Measurements from ENCODE around the gene PRRG1.

PRRG1 gene

GRCh38 chrX:37434362-37434761 is 85.2 kb downstream of the PRRG1 start:
- Histone ChIP-seq H3K79me2 (ENCODE audit: insufficient read depth, low read length) (no peaks in the 10 kb centered on the region), H3K27me3 (ENCODE audit: insufficient read depth, low read length, poor library complexity, severe bottlenecking) (no peaks in the 10 kb centered on the region), H3K4me2 (ENCODE audit: low read depth, low read length, poor library complexity, severe bottlenecking) (no peak overlapping the region), H3K4me1 (ENCODE audit: insufficient read depth, low read length, poor library complexity, severe bottlenecking) (no peaks in the 10 kb centered on the region), H3K9ac (ENCODE audit: low read depth, low read length, poor library complexity, severe bottlenecking) (no peak overlapping the region), H3K9me2 (replicated peaks; ENCODE audit: low read depth, low read length) (no peaks in the 10 kb centered on the region), H3K9me3 (ENCODE audit: insufficient read depth, low read depth, low read length) (no peaks in the 10 kb centered on the region), H3K36me3 (ENCODE audit: insufficient read depth, low read length) (no peaks in the 10 kb centered on the region), H3F3A (ENCODE audit: low read depth) (no peaks in the 10 kb centered on the region), H3K4me3 (ENCODE audit: low read length, poor library complexity, severe bottlenecking) (no peak overlapping the region), H4K20me1 (ENCODE audit: insufficient read depth, low read length, poor library complexity, severe bottlenecking) (no peaks in the 10 kb centered on the region), H2AFZ (ENCODE audit: low read length) (no peak overlapping the region)
- TF ChIP-seq CTCF (conservative IDR thresholded peaks at IDR 0.05; ENCODE audit: low read length) (no peak), EZH2phosphoT487 (IDR thresholded peaks at IDR 0.05; ENCODE audit: borderline replicate concordance) (no peak)

DNA sequence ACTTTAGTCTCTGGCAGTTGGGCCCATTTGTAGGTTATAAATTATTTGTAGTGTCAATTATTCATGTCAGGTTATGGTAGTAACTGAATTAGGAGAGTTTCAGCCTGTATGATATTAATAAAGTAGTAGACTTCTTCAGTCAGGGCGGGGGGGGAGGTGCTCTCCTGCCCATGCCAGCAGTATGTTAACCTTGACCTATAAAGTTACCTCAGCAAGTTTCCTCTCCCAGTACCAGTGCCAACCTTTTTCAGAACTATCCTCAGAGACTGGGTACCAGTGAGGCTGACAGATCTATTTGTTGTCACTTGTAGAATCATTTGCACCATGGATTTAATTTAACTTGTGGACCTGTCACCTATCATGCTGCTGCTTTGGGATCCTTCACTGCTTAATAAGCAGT is 88.0 kb downstream of the PRRG1 start:
- H3K4me3 ChIP-seq (ENCODE audit: low read length, poor library complexity, severe bottlenecking), result no peak overlapping the region
- no peaks in the 10 kb centered on the region for H3K4me1 ChIP-seq (ENCODE audit: insufficient read depth, low read length, poor library complexity, severe bottlenecking)
- no peaks in the 10 kb centered on the region for H4K20me1 ChIP-seq (ENCODE audit: insufficient read depth, low read length, poor library complexity, severe bottlenecking)
- H3K9me3 ChIP-seq (ENCODE audit: insufficient read depth, low read depth, low read length), result no peaks in the 10 kb centered on the region
- H3F3A ChIP-seq (ENCODE audit: low read depth), result no peaks in the 10 kb centered on the region
- no peaks in the 10 kb centered on the region for H3K36me3 ChIP-seq (ENCODE audit: insufficient read depth, low read length)
- H3K9ac ChIP-seq (ENCODE audit: low read depth, low read length, poor library complexity, severe bottlenecking), result no peak overlapping the region
- H3K4me2 ChIP-seq (ENCODE audit: low read depth, low read length, poor library complexity, severe bottlenecking), result no peak overlapping the region
- no peaks in the 10 kb centered on the region for H3K79me2 ChIP-seq (ENCODE audit: insufficient read depth, low read length)
- no peaks in the 10 kb centered on the region for H3K27me3 ChIP-seq (ENCODE audit: insufficient read depth, low read length, poor library complexity, severe bottlenecking)
- TF ChIP-seq CTCF (conservative IDR thresholded peaks at IDR 0.05; ENCODE audit: low read length) (no peak), EZH2phosphoT487 (IDR thresholded peaks at IDR 0.05; ENCODE audit: borderline replicate concordance) (no peak)
- no peak overlapping the region for H2AFZ ChIP-seq (ENCODE audit: low read length)
- H3K9me2 ChIP-seq (replicated peaks; ENCODE audit: low read depth, low read length), result no peaks in the 10 kb centered on the region

DNA sequence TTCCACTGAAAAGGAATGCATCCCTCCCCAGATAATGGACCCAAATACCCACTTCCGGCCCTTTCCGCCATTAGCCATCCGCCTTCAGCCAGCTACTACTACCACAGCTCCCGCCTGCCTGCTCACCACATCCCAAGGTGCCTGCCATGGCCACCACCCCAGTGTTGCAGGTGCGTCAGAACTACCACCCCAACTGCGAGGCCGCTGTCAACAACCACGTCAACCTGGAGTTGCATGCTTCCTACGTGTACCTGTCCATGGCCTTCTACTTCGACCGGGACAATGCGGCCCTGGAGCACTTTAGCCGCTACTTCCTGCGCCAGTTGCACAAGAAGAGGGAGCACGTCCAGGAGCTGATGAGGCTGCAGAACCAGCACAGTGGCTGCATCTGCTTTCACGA is 92.2 kb downstream of the PRRG1 start:
- no peaks in the 10 kb centered on the region for H3K36me3 ChIP-seq (ENCODE audit: insufficient read depth, low read length)
- no peak overlapping the region for H3K9ac ChIP-seq (ENCODE audit: low read depth, low read length, poor library complexity, severe bottlenecking)
- no peak for TF ChIP-seq EZH2phosphoT487 (IDR thresholded peaks at IDR 0.05; ENCODE audit: borderline replicate concordance)
- TF ChIP-seq CTCF (conservative IDR thresholded peaks at IDR 0.05; ENCODE audit: low read length), result no peak
- no peak overlapping the region for H3K4me2 ChIP-seq (ENCODE audit: low read depth, low read length, poor library complexity, severe bottlenecking)
- H4K20me1 ChIP-seq (ENCODE audit: insufficient read depth, low read length, poor library complexity, severe bottlenecking), result no peaks in the 10 kb centered on the region
- no peaks in the 10 kb centered on the region for H3K4me1 ChIP-seq (ENCODE audit: insufficient read depth, low read length, poor library complexity, severe bottlenecking)
- no peaks in the 10 kb centered on the region for H3F3A ChIP-seq (ENCODE audit: low read depth)
- no peaks in the 10 kb centered on the region for H3K79me2 ChIP-seq (ENCODE audit: insufficient read depth, low read length)
- no peak overlapping the region for H2AFZ ChIP-seq (ENCODE audit: low read length)
- no peaks in the 10 kb centered on the region for H3K9me2 ChIP-seq (replicated peaks; ENCODE audit: low read depth, low read length)
- H3K9me3 ChIP-seq (ENCODE audit: insufficient read depth, low read depth, low read length), result no peaks in the 10 kb centered on the region
- H3K4me3 ChIP-seq (ENCODE audit: low read length, poor library complexity, severe bottlenecking), result no peak overlapping the region
- H3K27me3 ChIP-seq (ENCODE audit: insufficient read depth, low read length, poor library complexity, severe bottlenecking), result no peaks in the 10 kb centered on the region

Data from Loucy (cell line).